Measurements from ENCODE around the gene TRAPPC1.
A peak's percentile ranks its signal among the peaks of the same experiment; 100 is the strongest.

TRAPPC1 gene

DNA sequence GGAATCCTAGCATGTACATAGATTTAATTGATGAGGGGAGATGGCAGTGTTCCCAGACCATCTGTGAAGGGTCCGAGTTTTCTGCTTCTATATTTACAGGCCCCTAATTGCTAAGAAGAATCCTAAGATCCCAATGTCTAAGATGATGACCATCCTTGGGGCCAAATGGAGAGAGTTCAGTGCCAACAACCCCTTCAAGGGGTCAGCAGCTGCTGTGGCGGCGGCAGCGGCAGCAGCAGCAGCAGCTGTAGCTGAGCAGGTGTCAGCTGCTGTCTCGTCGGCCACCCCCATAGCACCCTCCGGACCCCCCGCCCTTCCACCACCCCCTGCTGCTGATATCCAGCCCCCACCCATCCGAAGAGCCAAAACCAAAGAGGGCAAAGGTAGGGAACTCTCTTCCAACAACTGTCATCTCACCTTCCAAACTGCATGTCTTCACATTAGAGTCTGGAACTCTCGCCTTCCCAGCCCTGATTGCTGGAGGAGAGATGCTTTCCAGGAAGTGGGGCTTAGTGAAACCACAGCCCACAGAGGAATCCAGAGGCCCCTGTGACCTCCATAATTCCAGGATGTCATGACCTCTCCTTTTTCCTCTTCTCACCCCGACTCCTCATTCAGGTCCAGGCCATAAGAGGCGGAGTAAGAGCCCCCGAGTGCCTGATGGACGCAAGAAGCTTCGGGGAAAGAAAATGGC, 38.4 kb downstream of the TRAPPC1 start:
- peaks cover 12% of the 10 kb centered on the region; the same call in 1 of the 2 replicates for H3K79me2 ChIP-seq (ENCODE audit: insufficient read depth, low read length)
- H3F3A ChIP-seq (ENCODE audit: insufficient read depth) = no peaks in the 10 kb centered on the region
- no peak overlapping the region for H3K9ac ChIP-seq (ENCODE audit: low read length)
- no peak overlapping the region for H3K4me3 ChIP-seq (ENCODE audit: insufficient read depth, low read length, poor library complexity, severe bottlenecking)
- H3K27me3 ChIP-seq (ENCODE audit: low read length) = no peaks in the 10 kb centered on the region
- no peaks in the 10 kb centered on the region for H3K9me3 ChIP-seq (ENCODE audit: insufficient read depth, low read length)
- H4K20me1 ChIP-seq (ENCODE audit: low read depth, low read length) = no peaks in the 10 kb centered on the region
- no peak overlapping the region for H3K27ac ChIP-seq (ENCODE audit: low read depth, low read length)
- no peak overlapping the region for H3K4me2 ChIP-seq (ENCODE audit: low read depth, low read length, poor library complexity, severe bottlenecking)
- no peak overlapping the region for H2AFZ ChIP-seq (ENCODE audit: low read depth, low read length, severe bottlenecking)
- TF ChIP-seq, protein P1, sequence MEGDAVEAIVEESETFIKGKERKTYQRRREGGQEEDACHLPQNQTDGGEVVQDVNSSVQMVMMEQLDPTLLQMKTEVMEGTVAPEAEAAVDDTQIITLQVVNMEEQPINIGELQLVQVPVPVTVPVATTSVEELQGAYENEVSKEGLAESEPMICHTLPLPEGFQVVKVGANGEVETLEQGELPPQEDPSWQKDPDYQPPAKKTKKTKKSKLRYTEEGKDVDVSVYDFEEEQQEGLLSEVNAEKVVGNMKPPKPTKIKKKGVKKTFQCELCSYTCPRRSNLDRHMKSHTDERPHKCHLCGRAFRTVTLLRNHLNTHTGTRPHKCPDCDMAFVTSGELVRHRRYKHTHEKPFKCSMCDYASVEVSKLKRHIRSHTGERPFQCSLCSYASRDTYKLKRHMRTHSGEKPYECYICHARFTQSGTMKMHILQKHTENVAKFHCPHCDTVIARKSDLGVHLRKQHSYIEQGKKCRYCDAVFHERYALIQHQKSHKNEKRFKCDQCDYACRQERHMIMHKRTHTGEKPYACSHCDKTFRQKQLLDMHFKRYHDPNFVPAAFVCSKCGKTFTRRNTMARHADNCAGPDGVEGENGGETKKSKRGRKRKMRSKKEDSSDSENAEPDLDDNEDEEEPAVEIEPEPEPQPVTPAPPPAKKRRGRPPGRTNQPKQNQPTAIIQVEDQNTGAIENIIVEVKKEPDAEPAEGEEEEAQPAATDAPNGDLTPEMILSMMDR (IDR thresholded peaks at IDR 0.05; ENCODE audit: insufficient read depth, low read length, poor library complexity, severe bottlenecking) = no peak
- TF ChIP-seq EZH2phosphoT487 (conservative IDR thresholded peaks at IDR 0.05; ENCODE audit: low read length) = no peak
- H3K36me3 ChIP-seq (ENCODE audit: low read length) = peaks cover 12% of the 10 kb centered on the region; the same call in 1 of the 2 replicates
- no peaks in the 10 kb centered on the region for H3K9me2 ChIP-seq (replicated peaks; ENCODE audit: insufficient read depth, low read length)

- Histone ChIP-seq H3K9ac (ENCODE audit: low read length) (no peak overlapping the region), H3K9me2 (replicated peaks; ENCODE audit: insufficient read depth, low read length) (no peaks in the 10 kb centered on the region), H3K36me3 (ENCODE audit: low read length) (peaks cover 2% of the 10 kb centered on the region; the same call in 1 of the 2 replicates), H3K27me3 (ENCODE audit: low read length) (no peaks in the 10 kb centered on the region), H3K4me2 (ENCODE audit: low read depth, low read length, poor library complexity, severe bottlenecking) (no peak overlapping the region), H4K20me1 (ENCODE audit: low read depth, low read length) (no peaks in the 10 kb centered on the region), H3F3A (ENCODE audit: insufficient read depth) (peaks cover 13% of the 10 kb centered on the region), H2AFZ (ENCODE audit: low read depth, low read length, severe bottlenecking) (no peak overlapping the region), H3K4me3 (ENCODE audit: insufficient read depth, low read length, poor library complexity, severe bottlenecking) (no peak overlapping the region), H3K9me3 (ENCODE audit: insufficient read depth, low read length) (no peaks in the 10 kb centered on the region), H3K27ac (ENCODE audit: low read depth, low read length) (no peak overlapping the region), H3K79me2 (ENCODE audit: insufficient read depth, low read length) (peaks cover 42% of the 10 kb centered on the region)
- no peak for TF ChIP-seq EZH2phosphoT487 (conservative IDR thresholded peaks at IDR 0.05; ENCODE audit: low read length)
- TF ChIP-seq, protein P1 (IDR thresholded peaks at IDR 0.05; ENCODE audit: insufficient read depth, low read length, poor library complexity, severe bottlenecking) = no peak
Measured at GRCh38 chr17:7889166-7889955, 42.4 kb downstream of the TRAPPC1 start.

- H3K9ac ChIP-seq (ENCODE audit: low read length) = peak within 1 kb of the TSS; percentile 85
- H3K9me2 ChIP-seq (replicated peaks; ENCODE audit: insufficient read depth, low read length) = no peaks in the 10 kb centered on the region
- H4K20me1 ChIP-seq (ENCODE audit: low read depth, low read length) = no peaks in the 10 kb centered on the region
- no peaks in the 10 kb centered on the region for H3K27me3 ChIP-seq (ENCODE audit: low read length)
- H3F3A ChIP-seq (ENCODE audit: insufficient read depth) = peaks cover 21% of the 10 kb centered on the region
- TF ChIP-seq, protein P1 (IDR thresholded peaks at IDR 0.05; ENCODE audit: insufficient read depth, low read length, poor library complexity, severe bottlenecking) = no peak
- TF ChIP-seq EZH2phosphoT487 (conservative IDR thresholded peaks at IDR 0.05; ENCODE audit: low read length) = no peak
- H3K36me3 ChIP-seq (ENCODE audit: low read length) = no peaks in the 10 kb centered on the region
- H3K4me2 ChIP-seq (ENCODE audit: low read depth, low read length, poor library complexity, severe bottlenecking) = peak within 1 kb of the TSS; percentile 86
- no peaks in the 10 kb centered on the region for H3K9me3 ChIP-seq (ENCODE audit: insufficient read depth, low read length)
- H3K4me3 ChIP-seq (ENCODE audit: insufficient read depth, low read length, poor library complexity, severe bottlenecking) = peak within 1 kb of the TSS; percentile 77
- H3K27ac ChIP-seq (ENCODE audit: low read depth, low read length) = peak within 1 kb of the TSS; percentile 85
- peak within 1 kb of the TSS; percentile 68 for H2AFZ ChIP-seq (ENCODE audit: low read depth, low read length, severe bottlenecking)
- H3K79me2 ChIP-seq (ENCODE audit: insufficient read depth, low read length) = peaks cover 42% of the 10 kb centered on the region
Measured at GRCh38 chr17:7888184-7888920, 43.4 kb downstream of the TRAPPC1 start, which contains the start of gene CHD3. Gene CHD3, plus strand, starts transcription at chr17:7888789. Its CDS starts 212 bp downstream, at chr17:7889001.

Measured in SU-DHL-6 (cell line).